HG02970 (cell line): ENCODE data around the gene LBHD2.
A peak's percentile ranks its signal among the peaks of the same experiment; 100 is the strongest.
"Not testable (repeated sequence)": the region's sequence is repeated elsewhere in the genome, so short reads cannot be mapped to it uniquely, and the experiment has no call there.

ENCODE experiments used
- ATAC-seq: cut with Tn5 transposase; IDR thresholded peaks from one replicate; pipeline ENCODE4 v1.9.1; 2021; ENCODE audit warnings: mild to moderate bottlenecking, moderate library complexity, moderate number of reproducible peaks; ENCODE audit not compliant: unreplicated experiment, low FRiP score

Gene LBHD2

DNA sequence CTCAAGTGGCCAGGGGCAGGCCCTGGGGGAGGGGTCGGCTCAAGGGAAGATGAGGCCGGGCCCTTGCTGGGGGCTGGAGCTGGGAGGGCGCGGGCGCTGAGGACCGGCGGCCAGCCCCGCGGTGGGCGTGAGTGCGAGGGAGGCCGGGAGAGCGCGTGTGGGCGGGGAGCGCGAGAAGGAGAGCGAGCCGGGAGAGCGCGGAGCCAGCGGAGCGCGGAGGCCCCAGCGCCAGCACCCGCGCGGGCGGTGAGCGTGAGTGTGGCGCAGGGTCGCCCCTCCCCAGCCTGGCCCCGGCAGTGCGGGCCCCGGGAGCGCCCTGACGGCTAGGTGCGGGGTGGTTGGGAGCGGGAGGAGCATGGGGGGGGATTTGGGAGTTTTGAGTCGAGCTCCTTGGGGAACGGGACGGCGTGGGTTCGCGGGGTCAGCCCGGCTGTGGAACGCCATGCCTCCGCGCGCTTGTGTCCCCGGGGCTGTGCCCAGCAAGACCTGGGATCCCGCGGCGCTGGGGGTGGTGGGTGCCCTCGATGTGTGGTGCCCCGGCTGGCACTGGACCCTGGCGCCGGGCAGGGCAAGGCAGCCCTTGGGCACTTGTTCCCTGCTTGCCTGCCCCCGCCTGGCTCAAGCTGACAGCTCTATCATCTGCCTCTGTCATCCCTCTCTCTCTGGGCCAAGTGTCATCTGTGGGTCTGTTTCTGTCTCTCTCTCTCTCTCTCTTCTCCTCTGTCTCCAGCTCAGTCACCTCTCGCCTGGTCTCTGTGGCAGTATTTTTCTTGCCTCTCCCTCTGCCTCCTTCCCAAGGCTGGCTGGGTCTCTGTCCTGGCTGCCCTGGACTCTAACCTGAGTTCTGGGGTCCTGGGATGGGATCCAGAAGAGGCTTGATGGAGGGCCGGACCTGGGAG lies at the start of gene LBHD2:
TSS of gene LBHD2 (plus strand) at position 190 of the 899 bp plus-strand sequence. CDS start 1,803 bp downstream, outside the sequence.
- ATAC-seq, result no peak

DNA sequence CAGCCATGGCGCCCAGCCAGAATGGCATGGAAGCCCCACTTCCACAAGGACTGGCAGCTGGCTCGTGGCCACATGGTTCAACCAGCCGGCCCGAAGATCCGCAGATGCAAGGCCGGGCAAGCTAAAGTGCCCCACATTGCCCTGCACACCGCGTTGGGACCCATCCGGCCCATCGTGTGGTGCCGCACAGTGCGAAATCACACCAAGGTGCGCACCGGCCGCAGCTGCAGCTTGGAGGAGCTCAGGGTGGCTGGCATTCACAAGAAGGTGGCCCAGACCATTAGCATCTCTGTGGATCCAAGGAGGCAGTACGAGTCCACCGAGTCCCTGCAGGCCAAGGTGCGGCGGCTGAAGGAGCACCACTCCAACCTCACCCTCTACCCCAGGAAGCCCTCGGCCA lies 42.5 kb upstream of the LBHD2 start:
- ATAC-seq, result no peak

DNA sequence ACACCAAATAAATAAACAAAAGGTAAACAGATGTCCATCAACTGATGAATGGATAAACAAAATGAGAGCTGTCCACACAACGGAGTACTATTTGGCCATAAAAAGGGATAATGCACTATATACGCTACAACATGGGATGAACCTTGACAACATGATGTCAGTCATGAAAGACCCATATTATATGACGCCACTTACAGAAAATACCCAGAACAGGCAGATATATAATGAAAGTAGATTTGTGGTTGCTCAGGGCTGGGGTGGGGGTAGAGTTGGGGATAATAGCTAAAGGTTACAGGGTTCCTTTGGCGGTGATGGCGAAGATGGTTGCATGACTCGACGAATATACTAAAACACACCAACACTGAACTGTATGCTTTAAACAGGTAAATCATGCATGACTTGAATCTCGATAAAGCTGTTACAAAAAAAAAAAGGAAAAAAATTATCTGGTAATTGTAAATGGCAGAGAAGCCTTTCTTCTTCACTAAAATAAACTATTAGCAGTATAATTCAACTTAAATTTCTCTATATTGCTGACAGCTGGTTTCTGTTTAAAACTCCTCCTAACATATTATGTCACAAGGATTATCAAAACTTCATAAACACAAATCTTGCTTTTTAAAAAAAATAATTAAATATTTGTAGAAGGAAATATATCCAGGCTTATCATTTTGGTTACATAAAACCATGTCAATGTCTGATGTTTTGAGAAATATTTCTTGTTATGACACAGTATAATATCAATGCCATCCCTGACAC lies 40.6 kb upstream of the LBHD2 start:
- no peak for ATAC-seq

DNA sequence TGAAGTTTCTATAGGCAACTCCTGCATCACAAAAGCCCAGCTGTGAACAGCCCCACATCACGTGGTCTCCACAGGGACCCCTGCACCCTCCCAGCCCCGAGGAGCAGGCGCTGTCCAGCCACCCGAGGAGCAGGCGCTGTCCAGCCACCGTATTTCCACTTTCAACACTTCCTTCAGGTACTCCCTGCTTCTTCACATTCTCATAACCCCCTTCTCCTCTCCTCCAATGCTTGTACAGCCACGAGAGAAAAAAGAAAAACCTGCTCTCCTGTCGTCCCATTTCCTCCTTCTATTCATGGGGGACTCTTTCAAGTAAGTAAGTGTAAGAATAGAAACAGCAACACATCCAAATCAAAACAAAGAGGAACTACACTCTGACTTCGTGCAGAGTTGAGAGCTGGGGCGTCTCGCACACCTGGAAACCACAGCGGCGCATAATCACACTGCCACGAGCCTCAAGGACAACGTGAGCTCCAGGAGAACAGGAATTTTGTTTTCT lies 38.6 kb upstream of the LBHD2 start:
- no peak for ATAC-seq

DNA sequence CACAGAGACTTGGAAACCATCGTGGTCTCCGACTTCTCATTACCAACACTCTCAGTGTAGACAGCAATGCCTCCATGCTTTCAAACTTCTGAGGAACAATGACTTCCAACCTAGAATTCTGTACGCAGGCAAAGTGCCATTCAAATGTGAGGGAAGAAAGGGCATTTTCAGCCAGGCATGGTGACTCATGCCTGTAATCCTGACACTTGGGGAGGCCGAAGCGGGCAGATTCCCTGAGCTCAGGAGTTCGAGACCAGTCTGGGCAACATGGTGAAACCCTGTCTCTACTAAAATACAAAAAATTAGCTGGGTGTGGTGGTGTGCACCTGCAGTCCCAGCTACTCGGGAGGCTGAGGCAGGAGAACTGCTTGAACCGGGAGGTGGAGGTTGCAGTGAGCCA lies 36.6 kb upstream of the LBHD2 start:
- not testable (repeated sequence) for ATAC-seq

DNA sequence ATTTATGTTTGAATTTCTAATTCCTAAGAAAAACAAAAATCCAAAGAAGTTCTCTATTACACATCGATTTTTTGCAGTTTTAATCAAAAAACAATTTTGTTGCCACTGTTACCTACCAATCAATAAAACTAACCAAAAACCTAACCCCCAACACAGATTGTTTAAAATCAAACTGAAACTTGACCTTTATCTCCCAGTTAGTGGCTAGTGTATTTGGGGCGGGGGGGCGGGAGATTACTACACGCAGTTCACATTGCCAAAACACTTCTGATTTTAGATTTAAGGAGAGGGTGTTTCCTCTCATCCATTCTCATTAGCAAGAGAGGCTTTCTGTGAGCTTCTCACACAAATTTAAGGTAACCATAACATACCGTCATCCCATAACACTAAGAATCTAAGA lies 33.1 kb upstream of the LBHD2 start:
- no peak for ATAC-seq

DNA sequence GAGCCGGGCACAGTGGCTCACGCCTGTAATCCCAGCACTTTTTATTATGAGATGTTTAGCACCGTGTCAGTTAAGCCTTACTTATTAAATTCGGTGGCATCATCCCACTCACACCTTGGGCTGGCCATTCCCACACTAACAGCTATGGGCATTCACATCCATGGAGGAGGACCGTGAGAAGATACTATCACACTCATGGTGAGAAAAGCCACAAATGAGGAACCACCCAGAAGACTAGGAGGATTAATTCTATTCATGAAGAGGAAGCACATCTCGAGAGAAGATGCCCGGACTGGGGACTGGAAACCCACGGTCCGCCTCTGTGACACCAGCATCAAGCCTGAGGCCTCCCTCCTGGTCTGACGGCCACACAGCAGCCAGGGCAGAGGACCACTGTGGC lies 31.6 kb upstream of the LBHD2 start:
- ATAC-seq, result no peak

DNA sequence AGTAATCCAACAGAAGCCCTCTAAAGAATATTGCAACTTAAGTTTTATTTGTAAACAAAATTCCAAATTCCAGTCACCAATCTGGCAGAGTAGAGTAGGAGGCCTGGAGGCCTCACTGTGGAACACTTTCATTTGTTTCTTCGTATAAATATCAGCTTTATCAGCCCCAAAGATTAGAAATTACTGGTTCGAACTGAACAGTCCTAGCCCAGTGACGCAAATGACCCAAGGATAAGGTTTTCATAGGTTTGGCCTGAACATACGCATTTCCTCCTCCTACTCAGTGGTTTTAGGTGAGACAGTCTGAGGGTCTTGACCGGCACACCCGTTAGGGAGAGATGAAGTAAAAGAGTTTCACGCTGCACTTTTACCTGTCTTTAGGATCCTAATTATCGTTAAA lies 28.3 kb upstream of the LBHD2 start:
- ATAC-seq, result no peak

DNA sequence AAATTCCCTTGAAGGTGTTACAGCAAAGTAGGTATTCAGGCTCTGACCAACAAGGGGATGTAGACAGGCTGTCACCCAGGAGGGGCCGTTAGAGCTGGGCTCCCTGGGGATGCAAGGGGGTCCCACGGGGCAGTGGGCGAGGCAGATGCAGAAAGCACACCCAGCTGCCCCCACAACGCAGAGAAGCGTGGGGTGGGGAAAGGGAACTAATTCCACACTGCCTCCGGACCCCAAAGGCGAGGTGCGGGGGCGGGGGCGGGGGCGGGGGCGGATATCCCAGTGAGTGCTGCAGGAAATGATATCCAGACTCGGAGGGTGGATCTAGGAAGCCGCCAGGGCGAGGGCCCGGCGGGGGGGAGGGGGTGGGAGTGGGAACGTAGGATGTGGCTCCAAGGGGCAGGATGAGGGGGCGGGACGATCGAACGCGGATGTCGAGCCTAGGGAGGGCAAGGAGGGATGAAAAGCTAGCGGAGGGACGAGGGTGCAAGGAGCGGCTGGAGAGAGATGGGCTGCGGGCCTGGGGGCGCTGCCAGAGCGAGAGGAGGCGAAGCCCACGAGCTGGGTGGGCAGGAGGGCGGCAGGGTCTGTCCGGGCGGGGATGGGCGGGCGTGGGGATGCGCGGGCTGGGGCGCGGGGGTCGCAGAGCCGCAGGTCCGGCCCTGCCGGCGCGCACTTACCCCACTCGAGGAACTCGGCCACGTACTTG lies 27.5 kb upstream of the LBHD2 start:
- ATAC-seq, result no peak

DNA sequence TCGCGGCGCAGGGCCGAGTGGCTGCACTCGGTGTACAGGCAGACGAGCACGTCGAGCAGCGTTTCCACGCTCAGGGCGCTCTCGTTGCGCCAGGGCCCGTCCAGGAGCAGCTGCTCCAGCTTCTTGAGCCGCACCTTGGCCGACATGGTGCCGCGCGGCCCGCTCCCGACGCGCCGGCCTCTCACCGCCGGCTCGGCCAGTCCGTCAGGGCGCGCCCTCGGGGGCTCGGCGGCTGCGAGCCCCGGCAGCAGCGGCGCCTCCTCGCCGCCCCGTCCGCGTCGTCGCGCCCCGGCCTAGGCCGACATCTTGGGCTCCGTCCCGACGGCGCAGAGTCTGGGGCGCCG lies 27.0 kb upstream of the LBHD2 start:
- ATAC-seq, result no peak

DNA sequence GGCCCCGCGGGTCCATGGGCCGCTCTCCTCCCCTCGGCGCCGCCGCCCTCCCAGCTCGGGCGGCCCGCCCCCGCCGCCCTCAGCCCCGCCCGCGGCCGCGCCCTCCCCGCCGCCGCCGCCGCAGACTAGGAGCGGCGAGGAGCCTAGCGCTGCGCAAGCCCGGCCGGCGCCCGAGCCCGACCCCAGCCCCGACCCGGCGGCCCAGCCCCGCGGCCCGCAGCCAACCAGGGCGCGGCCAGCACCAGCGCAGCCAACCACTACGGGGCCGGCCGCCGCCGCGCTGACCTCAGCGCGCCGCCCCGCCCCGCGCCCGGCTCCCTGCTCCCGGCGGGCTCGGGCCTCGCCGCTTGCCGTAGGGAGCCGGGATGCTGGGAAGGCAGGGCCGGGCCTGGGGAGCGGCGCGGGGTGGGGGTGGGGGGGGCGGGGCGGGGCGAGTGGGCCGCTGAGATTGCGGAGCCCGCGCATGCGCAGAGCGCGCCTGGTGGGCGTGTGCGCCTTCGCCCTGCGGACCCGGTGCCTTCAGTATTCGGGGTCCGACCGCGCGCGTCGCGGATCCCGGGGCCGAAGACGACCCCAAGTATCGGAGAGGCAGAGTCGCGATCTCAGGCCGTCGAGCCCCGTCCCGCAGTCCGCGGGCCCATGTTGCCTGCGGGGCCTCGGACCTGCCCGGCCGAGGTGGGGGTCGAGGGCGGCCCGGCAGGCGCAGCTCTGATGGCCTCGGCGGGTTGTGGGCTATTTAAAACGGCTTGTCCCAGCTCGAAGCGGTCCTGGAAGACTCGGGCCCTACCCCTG lies 26.4 kb upstream of the LBHD2 start, which contains the start of gene CDC42BPB:
TSS of gene CDC42BPB (minus strand) at position 178 of the 792 bp plus-strand sequence. CDS start 376 bp downstream, outside the sequence.
- ATAC-seq, result peak; percentile 82

DNA sequence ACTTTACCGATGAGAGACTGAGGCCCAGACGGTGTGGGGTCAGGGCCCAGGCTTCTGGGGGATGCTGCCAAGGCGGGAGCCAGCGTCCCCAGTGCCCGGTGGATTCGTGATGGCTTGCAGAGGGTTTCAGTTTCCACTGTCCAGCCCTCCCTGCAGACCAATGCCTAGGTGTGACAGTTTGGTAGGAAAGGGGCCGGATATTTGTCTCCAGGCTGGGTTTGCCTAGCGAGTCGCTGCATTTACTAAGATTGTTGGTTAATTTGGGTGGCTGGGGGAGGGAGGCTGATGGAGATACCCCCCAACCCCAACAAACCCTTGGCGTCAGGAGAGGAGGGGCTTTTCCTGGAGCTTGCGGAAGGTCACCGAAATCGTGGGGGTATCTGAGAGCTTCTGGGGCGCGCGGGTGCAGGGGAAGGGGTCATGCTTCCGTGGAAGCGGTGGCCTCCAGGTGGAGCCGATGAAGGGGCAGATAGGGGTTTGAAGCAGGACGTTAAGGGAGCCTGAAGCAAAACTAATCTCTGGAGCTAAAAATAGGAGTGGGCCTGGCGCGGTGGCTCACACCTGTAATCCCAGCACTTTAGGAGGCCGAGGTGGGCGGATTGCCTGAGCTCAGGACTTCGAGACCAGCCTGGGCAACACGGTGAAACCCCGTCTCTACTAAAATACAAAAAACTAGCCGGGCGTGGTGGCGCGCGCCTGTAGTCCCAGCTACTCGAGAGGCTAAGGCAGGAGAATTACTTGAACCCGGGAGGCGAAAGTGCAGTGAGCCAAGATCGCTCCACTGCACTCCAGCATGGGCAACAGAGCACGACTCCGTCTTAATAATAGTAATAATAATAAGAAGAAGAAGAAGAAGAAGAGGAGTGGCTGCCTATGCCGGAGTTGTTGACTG lies 25.6 kb upstream of the LBHD2 start:
- no peak for ATAC-seq

DNA sequence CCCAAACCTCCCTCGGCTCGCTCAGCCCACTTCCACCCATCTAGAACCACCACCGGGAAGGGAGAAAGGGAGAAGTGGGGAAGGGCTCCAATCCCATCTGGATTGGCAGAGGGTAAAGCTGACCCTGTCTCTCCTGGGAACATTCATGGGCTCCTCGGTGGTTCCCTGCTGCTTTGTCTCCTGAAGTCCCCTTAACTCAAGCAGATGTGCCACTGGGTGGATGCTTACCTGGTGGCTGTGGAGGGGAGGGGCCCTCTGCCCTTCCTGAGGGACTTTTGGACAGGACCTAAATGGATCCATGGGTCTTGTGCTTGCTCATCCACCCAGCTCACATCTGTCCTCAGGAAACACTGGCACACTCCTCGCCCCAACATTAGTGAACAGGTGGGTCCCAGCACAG lies 24.5 kb upstream of the LBHD2 start:
- no peak for ATAC-seq

DNA sequence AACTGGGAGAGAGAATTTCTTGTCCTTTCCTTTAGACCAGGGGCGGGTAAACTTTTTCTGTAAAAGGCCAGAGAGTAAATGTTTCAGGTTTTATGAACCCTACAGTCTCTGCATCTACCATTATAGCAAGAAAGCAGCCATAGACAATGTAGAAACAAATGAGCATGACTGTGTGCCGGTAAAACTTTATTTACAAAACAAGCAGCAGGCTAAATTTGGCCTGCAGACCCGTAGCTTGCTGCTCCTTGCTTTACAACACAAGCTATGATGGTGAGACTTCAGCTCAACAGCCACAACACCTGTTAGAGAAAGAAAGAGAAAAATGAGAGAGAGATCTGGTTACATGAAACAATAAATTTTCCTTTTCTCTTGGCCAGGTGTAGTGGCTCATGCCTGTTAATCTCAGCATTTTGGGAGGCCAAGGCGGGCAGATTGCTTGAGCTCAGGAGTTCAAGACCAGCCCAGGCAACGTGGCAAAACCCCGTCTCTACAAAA lies 22.5 kb upstream of the LBHD2 start:
- no peak for ATAC-seq

DNA sequence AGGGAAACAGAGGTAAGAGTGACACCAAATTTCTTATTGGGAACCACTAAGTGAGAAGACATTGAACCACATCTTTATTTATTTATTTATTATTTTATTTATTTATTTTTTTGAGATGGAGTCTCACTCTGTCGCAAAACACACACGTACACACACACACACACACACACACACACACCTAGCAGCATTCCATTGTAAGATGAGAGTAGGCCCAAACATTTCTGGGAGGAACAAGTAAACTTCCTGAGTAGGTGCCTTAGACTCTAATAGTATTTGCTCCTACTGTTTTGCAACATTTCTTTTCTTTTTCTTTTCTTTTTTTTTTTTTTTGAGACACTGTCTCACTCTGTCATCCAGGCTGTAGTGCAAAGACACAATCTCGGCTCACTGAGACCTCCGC lies 19.6 kb upstream of the LBHD2 start:
- no peak for ATAC-seq

DNA sequence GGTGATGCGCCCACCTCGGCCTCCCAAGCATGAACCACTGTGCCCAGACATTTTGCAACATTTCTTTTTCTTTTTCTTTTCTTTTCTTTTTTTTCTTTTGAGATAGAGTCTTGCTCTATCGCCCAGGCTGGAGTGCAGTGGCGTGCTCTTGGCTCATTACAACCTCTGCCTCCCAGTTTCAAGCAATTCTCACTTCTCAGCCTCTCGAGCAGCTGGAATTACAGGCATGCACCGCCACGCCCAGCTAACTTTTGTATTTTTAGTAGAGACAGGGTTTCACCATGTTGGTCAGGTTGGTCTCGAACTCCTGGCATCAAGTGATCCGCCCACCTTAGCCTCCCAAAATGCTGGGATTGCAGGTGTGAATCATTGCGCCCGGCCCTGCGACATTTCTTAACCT lies 19.0 kb upstream of the LBHD2 start:
- ATAC-seq, result no peak

DNA sequence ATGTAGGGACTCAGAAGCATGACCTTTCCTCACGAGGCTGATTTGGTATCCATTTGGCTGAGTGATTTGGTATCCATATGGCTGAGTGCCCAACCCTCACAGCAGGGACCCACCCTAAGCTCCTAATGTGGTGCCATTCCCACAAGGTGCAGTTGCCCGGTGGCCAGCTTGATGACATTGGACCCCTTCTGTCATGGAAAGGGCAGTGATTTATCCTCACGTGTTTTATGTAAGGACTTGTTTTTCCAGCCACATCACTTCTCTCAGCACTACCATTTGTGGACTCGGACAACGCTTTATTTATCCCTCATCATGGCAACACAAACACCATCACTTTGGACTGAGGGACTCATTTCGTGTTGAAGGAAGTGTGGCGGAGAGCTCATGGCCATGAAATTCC lies 18.1 kb upstream of the LBHD2 start:
- ATAC-seq, result no peak

DNA sequence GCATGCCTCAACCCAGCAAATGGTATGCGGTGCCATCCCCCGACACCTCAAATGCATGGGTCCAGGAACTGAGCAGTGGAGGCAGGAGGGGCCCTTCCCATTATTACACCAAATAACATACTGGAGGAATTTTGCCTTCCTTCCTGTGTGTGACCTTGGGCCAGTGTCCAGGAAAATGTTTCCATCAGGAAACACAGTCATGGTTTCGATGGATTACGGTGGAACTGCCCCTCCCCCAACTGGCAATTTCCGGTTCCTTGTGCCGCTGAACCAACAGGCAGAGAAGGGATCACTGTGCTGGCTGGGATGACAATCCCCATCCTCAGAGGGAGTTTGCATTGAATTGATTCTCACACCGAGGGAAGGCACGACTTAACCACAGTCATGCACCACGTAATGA lies 17.6 kb upstream of the LBHD2 start:
- ATAC-seq, result no peak
